ENCODE results near the gene NOTCH4. TPM values are rescaled to one million over a fixed set of nuclear protein-coding genes. Genes with fewer than 3 reads are reported as not detected.

Gene NOTCH4
- total RNA-seq (2022; extraction: Qiagen RNA extraction): 0.81 to 1.3 TPM (median 0.86 TPM) in 5 replicates

GRCh38 chr6:32223258-32224235, at the start of gene NOTCH4:
Gene NOTCH4 (minus strand): TSS chr6:32224067. CDS start chr6:32223928, 139 bp downstream.

GRCh38 chr6:32192608-32193039, 31.2 kb downstream of the NOTCH4 start, which contains the start of gene GPSM3:
Gene GPSM3 (minus strand): TSS chr6:32192643. CDS start chr6:32192513, 130 bp downstream.

GRCh38 chr6:32190054-32190851, 33.6 kb downstream of the NOTCH4 start, which contains the start of gene PBX2:
Gene PBX2 (minus strand): TSS chr6:32190202. CDS start chr6:32189915, 287 bp downstream.

GRCh38 chr6:32184084-32184640, 39.7 kb downstream of the NOTCH4 start, which contains the start of gene AGER:
Gene AGER (minus strand): TSS chr6:32184253. CDS start chr6:32184222, 31 bp downstream.

GRCh38 chr6:32177788-32178546, 45.9 kb downstream of the NOTCH4 start, which contains the start of gene RNF5:
Gene RNF5 (plus strand): TSS chr6:32178405. CDS start chr6:32178512, 107 bp downstream.

GRCh38 chr6:32175711-32176475, 48.0 kb downstream of the NOTCH4 start, which contains the start of gene AGPAT1:
Gene AGPAT1 (minus strand): TSS chr6:32176084. CDS start chr6:32171496, 4,588 bp downstream.

GRCh38 chr6:32164295-32164694, 59.6 kb downstream of the NOTCH4 start, which contains the start of gene EGFL8:
Gene EGFL8 (plus strand): TSS chr6:32164595. CDS start chr6:32166166, 1,571 bp downstream.

GRCh38 chr6:32153564-32154513, 70.0 kb downstream of the NOTCH4 start, which contains the start of gene PPT2:
Gene PPT2 (plus strand): TSS chr6:32154141. CDS start chr6:32154595, 454 bp downstream.

GRCh38 chr6:32151863-32152768, 71.8 kb downstream of the NOTCH4 start, which contains the start of gene PRRT1:
Gene PRRT1 (minus strand): TSS chr6:32151939. CDS start chr6:32151827, 112 bp downstream.

Other genes with a start within 250 kb of the NOTCH4 start
- gene C4A, start 242.0 kb downstream of the NOTCH4 start, total RNA-seq (2022; extraction: Qiagen RNA extraction): 0.97 to 1.7 TPM (median 1.4 TPM) in 5 replicates
- gene C4B, start 209.3 kb downstream of the NOTCH4 start, total RNA-seq (2022; extraction: Qiagen RNA extraction): 0.69 to 1.5 TPM (median 1.3 TPM) in 5 replicates
- gene CYP21A2, start 185.7 kb downstream of the NOTCH4 start, total RNA-seq (2022; extraction: Qiagen RNA extraction): not detected in 5 replicates
- 0.32 to 0.76 TPM (median 0.50 TPM) in 5 replicates for gene TNXB, start 114.7 kb downstream of the NOTCH4 start, total RNA-seq (2022; extraction: Qiagen RNA extraction)
- gene ATF6B, start 95.8 kb downstream of the NOTCH4 start, total RNA-seq (2022; extraction: Qiagen RNA extraction): 26.5 to 36.2 TPM (median 33.1 TPM) in 5 replicates
- 6.1 to 9.0 TPM (median 7.2 TPM) in 5 replicates for gene FKBPL, start 93.8 kb downstream of the NOTCH4 start, total RNA-seq (2022; extraction: Qiagen RNA extraction)
- gene PRRT1, start 72.1 kb downstream of the NOTCH4 start, total RNA-seq (2022; extraction: Qiagen RNA extraction): 0.33 to 1.5 TPM (median 0.63 TPM) in 5 replicates
- 7.4 to 9.2 TPM (median 7.7 TPM) in 5 replicates for gene PPT2, start 69.9 kb downstream of the NOTCH4 start, total RNA-seq (2022; extraction: Qiagen RNA extraction)
- 0.82 to 2.3 TPM (median 1.5 TPM) in 5 replicates for gene EGFL8, start 59.5 kb downstream of the NOTCH4 start, total RNA-seq (2022; extraction: Qiagen RNA extraction)
- gene AGPAT1, start 48.0 kb downstream of the NOTCH4 start, total RNA-seq (2022; extraction: Qiagen RNA extraction): 32.4 to 41.0 TPM (median 39.0 TPM) in 5 replicates
- gene RNF5, start 45.7 kb downstream of the NOTCH4 start, total RNA-seq (2022; extraction: Qiagen RNA extraction): 35.4 to 47.6 TPM (median 45.6 TPM) in 5 replicates
- 1.2 to 2.0 TPM (median 1.3 TPM) in 5 replicates for gene AGER, start 39.8 kb downstream of the NOTCH4 start, total RNA-seq (2022; extraction: Qiagen RNA extraction)
- 13.4 to 18.6 TPM (median 16.0 TPM) in 5 replicates for gene PBX2, start 33.9 kb downstream of the NOTCH4 start, total RNA-seq (2022; extraction: Qiagen RNA extraction)
- 0.29 to 0.50 TPM (median 0.33 TPM) in 5 replicates for gene GPSM3, start 31.4 kb downstream of the NOTCH4 start, total RNA-seq (2022; extraction: Qiagen RNA extraction)
- not detected in 5 replicates for gene TSBP1, start 147.8 kb upstream of the NOTCH4 start, total RNA-seq (2022; extraction: Qiagen RNA extraction)
- not detected in 5 replicates for gene BTNL2, start 183.1 kb upstream of the NOTCH4 start, total RNA-seq (2022; extraction: Qiagen RNA extraction)
- gene HLA-DRA, start 215.8 kb upstream of the NOTCH4 start, total RNA-seq (2022; extraction: Qiagen RNA extraction): not detected in 5 replicates